Common myeloid progenitor, CD34-positive (primary cell): Measurements from ENCODE around the gene SEC23B.
A peak's percentile ranks its signal among the peaks of the same experiment; 100 is the strongest.

Experiments
- CTCF ChIA-PET: fragments of 350-600 bp; sonication (Branson Sonifier 250); formaldehyde crosslinking; loops from one replicate; lab custom pipeline; 2021; ENCODE audit warnings: antibody characterized with exemption; lab: Charles Lee
- POLR2A ChIA-PET: fragments of 350-600 bp; sonication (Branson Sonifier 250); formaldehyde crosslinking; loops from one replicate; lab custom pipeline; 2021; ENCODE audit warnings: antibody characterized with exemption; lab: Charles Lee
- DNase-seq, 3 donors: peaks; one replicate each; pipeline versions ENCODE4 v3.0.0 to v3.0.0-alpha.2; 2013
- H3K27ac ChIP-seq, 2 experiments: 1 replicate in 1 of 2; 2 replicates in 1 of 2; pipeline ENCODE4 v1.7.0; 2013; ENCODE audit warnings: inconsistent platforms in 2 of 2, low read length in 2 of 2, mild to moderate bottlenecking in 2 of 2, low read depth in 1 of 2, moderate library complexity in 1 of 2; ENCODE audit not compliant: severe bottlenecking in 2 of 2, insufficient read depth in 1 of 2, poor library complexity in 1 of 2
- H3K27me3 ChIP-seq, 5 experiments: replicated peaks in 2 of 5; 1 replicate in 3 of 5; 2 replicates in 2 of 5; pipeline versions ENCODE4 v1.6.1 to v1.7.0; 2013; ENCODE audit warnings: low read length in 4 of 5, mild to moderate bottlenecking in 2 of 5, moderate library complexity in 2 of 5, inconsistent platforms in 1 of 5; ENCODE audit not compliant: insufficient read depth in 5 of 5, control insufficient read depth in 4 of 5
- H3K36me3 ChIP-seq, 4 experiments: 1 replicate in 2 of 4; 2 replicates in 2 of 4; pipeline versions ENCODE4 v1.6.1 to v1.7.0; 2013; ENCODE audit warnings: low read length in 3 of 4, control low read depth in 1 of 4, mild to moderate bottlenecking in 1 of 4; ENCODE audit not compliant: control insufficient read depth in 4 of 4, insufficient read depth in 4 of 4
- H3K4me1 ChIP-seq, 4 experiments: 1 replicate in 3 of 4; 2 replicates in 1 of 4; pipeline versions ENCODE4 v1.6.1 to v1.7.1; 2013; ENCODE audit warnings: low read length in 3 of 4, mild to moderate bottlenecking in 3 of 4, control low read depth in 1 of 4, inconsistent platforms in 1 of 4, moderate library complexity in 1 of 4; ENCODE audit not compliant: control insufficient read depth in 4 of 4, insufficient read depth in 4 of 4; ENCODE audit errors: control extremely low read depth in 1 of 4
- H3K4me3 ChIP-seq, 7 experiments: 1 replicate in 4 of 7; 2 replicates in 3 of 7; pipeline versions ENCODE4 v1.5.1 to v1.7.0; 2013; ENCODE audit warnings: mild to moderate bottlenecking in 7 of 7, low read length in 6 of 7, moderate library complexity in 6 of 7, inconsistent platforms in 2 of 7, low read depth in 2 of 7, control low read depth in 1 of 7; ENCODE audit not compliant: insufficient read depth in 4 of 7, control insufficient read depth in 1 of 7; ENCODE audit errors: extremely low read depth in 1 of 7
- H3K9me3 ChIP-seq, 5 experiments: 1 replicate in 4 of 5; 2 replicates in 1 of 5; pipeline versions ENCODE4 v1.6.1 to v1.7.1; 2013; ENCODE audit warnings: low read length in 4 of 5, mild to moderate bottlenecking in 2 of 5, inconsistent platforms in 1 of 5, low read depth in 1 of 5, moderate library complexity in 1 of 5; ENCODE audit not compliant: control insufficient read depth in 4 of 5, insufficient read depth in 2 of 5; ENCODE audit errors: control extremely low read depth in 1 of 5
- WGBS: methylation state at CpG from one replicate; pipeline ENCODE4 v1.1.5; 2013; ENCODE audit not compliant: insufficient coverage; 5-methylcytosine and 5-hydroxymethylcytosine counted together

The SEC23B gene

GRCh38 chr20:18477821-18478220 lies 29.9 kb upstream of the SEC23B start:
- H3K4me1 ChIP-seq, result no peaks in the 10 kb centered on the region
- ChIA-PET CTCF (interaction anchor here (1.0 kb wide), 1 partner anchor 19 kb away, joined by 3 read pairs; the partner anchor contains the start of gene RBBP9), POLR2A (no interaction called here)
- peaks cover 16 to 68% (median 37%) of the 10 kb centered on the region in 4 experiments for H3K36me3 ChIP-seq
- H3K9me3 ChIP-seq, result no peaks in the 10 kb centered on the region
- no peak overlapping the region for H3K27ac ChIP-seq
- WGBS, result 100% methylated on average over 1 of the region's 1 CpG
- H3K4me3 ChIP-seq, result no peak overlapping the region
- H3K27me3 ChIP-seq, result no peaks in the 10 kb centered on the region
- DNase-seq, result no peak

DNA sequence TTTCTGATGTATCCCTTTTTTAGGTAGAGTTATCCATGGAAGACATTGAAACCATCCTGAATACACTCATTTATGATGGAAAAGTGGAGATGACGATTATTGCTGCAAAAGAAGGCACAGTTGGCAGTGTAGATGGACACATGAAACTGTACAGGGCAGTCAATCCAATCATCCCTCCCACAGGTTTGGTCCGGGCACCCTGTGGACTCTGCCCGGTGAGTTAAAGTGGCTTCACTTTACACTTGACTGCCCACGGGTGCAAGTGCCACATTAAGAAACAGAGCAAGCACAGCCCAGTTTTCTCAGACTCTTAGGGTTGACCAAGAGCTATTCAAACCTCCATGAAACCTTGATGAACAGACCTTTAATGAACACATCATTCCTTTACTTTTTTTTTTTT lies 26.1 kb upstream of the SEC23B start:
- peaks cover 9 to 62% (median 28%) of the 10 kb centered on the region in 4 experiments for H3K36me3 ChIP-seq
- no peak overlapping the region for H3K27ac ChIP-seq
- H3K4me3 ChIP-seq, result no peak overlapping the region
- ChIA-PET POLR2A (no interaction called here), CTCF (no interaction called here)
- H3K27me3 ChIP-seq, result no peaks in the 10 kb centered on the region
- WGBS, result 98% methylated on average over 4 of the region's 4 CpGs
- H3K4me1 ChIP-seq, result no peaks in the 10 kb centered on the region
- no peaks in the 10 kb centered on the region for H3K9me3 ChIP-seq
- DNase-seq, result no peak

- Histone ChIP-seq H3K9me3 (no peaks in the 10 kb centered on the region), H3K27me3 (no peaks in the 10 kb centered on the region), H3K36me3 (peaks cover 16 to 61% (median 24%) of the 10 kb centered on the region in 4 experiments), H3K4me3 (no peak overlapping the region), H3K4me1 (no peaks in the 10 kb centered on the region), H3K27ac (no peak overlapping the region)
- CTCF ChIA-PET, result interaction anchor here (1.5 kb wide), 1 partner anchor 21 kb away, joined by 4 read pairs; the partner anchor contains the start of genes DZANK1 and POLR3F
- WGBS, result 94% methylated on average over 2 of the region's 3 CpGs
- POLR2A ChIA-PET, result no interaction called here
- DNase-seq, result no peak
These were observed 19.4 kb upstream of the SEC23B start for GRCh38 chr20:18488301-18488700.

DNA sequence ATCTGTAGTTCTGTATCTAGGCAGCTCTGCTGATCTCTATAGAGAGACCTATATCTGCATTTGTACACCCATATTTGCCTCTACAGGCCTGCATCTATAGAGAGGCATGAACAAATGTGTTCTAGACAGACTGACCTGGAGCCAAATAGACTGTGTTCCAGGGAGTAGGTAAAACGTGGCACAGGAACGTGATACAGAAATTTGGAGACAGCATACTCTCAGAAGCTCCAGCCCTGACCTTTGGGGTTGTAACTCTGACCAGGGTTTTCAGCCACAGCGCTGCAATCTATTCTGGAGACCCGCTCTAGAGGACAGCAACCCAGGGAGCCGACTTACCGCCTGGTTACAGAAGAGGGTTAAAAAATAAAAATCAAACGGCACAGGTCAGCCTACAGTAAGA lies 11.7 kb upstream of the SEC23B start:
- POLR2A ChIA-PET, result interaction anchor here (0.6 to 1.3 kb wide), 2 partner anchors 10 to 11 kb away, joined by 4 to 5 read pairs; partner anchors contain the start of gene SEC23B
- 51% methylated on average over 5 of the region's 7 CpGs for WGBS
- H3K4me3 ChIP-seq, result peak overlapping the region in 5 of 7 experiments; percentile 95 to 99 (median 98)
- peak in 2 of 3 donors; percentile 1 to 7 for DNase-seq
- H3K27ac ChIP-seq, result no peak overlapping the region
- peaks cover 7 to 16% (median 12%) of the 10 kb centered on the region in 4 experiments for H3K36me3 ChIP-seq
- CTCF ChIA-PET, result interaction anchor here (1.1 to 3.6 kb wide), 4 partner anchors 10 to 27 kb away, joined by 3 to 25 read pairs (median 3); partner anchors contain the start of gene SEC23B
- H3K27me3 ChIP-seq, result no peaks in the 10 kb centered on the region
- H3K9me3 ChIP-seq, result no peaks in the 10 kb centered on the region
- H3K4me1 ChIP-seq, result peaks cover 7 to 15% (median 11%) of the 10 kb centered on the region in 4 experiments

DNA sequence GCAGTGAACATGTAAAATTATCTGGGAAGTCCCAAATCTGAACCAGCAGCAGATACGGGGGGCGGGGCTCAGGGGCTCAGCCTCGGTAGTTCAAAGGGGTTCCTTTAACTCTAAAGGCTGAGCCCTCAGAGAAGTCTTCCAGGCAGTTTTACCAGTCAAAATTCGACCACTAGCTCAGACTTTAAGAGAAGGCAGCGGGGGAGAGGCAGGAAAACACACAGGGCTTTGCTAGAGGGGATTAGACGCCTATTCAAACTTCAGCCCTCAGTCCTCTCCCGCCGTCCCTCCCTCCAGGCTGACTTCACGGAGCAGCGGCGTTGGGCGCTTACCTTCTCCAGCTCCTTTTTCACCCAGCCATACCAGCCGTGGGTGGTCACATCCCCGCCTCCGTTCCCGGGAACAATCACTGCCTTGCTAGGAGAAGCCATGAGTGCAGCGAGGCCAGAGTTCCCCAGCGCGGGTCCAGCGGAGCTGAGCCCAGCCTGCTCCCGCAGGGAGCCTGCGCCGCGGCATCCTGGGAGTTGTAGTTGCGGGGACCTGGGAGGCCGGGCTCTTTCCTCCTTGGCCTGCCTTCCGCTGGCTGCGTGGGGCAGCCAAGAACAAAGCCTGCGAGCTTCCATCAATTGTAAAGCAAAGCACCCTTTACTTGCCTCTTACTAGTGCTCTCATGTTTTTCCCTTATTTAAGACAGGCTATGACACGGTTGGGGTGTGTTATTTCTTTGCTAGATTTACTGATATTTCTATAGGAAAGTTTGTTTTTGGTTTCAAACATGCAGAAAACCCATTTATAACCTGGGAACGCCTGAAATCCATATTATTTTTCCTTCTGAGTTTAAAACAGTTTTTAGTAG lies 10.8 kb upstream of the SEC23B start, which contains the start of gene RBBP9:
RBBP9 (minus strand) TSS at position 486 of the 853 bp plus-strand sequence; CDS start at position 428, 58 bp downstream.
- DNase-seq, result peak; percentile 61 to 76 (median 67)

DNA sequence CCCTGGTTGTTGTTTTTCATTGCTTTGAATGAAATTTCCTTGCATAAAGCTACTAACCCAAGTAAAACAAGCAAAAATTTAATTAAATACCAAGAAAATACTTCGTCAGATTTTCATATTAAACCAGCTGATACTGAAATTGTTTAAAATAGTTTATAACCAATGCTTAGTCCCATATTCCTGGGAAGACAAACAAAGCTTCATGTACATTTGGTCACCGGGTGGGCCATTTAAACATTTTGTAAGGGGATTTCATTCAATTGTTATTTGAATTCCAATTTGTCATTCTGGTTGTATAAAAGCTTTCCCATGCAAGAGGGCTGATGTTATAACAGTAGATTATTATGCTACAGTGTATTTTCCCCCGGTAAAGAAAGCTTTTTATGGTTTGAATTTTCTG lies 10.1 kb upstream of the SEC23B start:
- Histone ChIP-seq H3K27ac (no peak overlapping the region), H3K4me1 (peaks cover 7 to 15% (median 11%) of the 10 kb centered on the region in 4 experiments), H3K36me3 (peaks cover 6 to 12% (median 10%) of the 10 kb centered on the region in 4 experiments), H3K4me3 (peak overlapping the region in 3 of 7 experiments; percentile 95 to 99 (median 98)), H3K27me3 (peaks cover 0 to 5% (median 0%) of the 10 kb centered on the region in 5 experiments), H3K9me3 (no peaks in the 10 kb centered on the region)
- WGBS, result 100% methylated on average over 1 of the region's 3 CpGs
- ChIA-PET CTCF (interaction anchor here (1.5 to 3.6 kb wide), 2 partner anchors 9 to 31 kb away, joined by 4 to 25 read pairs; partner anchors contain the start of genes DZANK1 and SEC23B), POLR2A (interaction anchor here (0.7 to 1.3 kb wide), 3 partner anchors 9 to 31 kb away, joined by 3 to 9 read pairs (median 4); partner anchors contain the start of genes DZANK1, POLR3F and SEC23B)
- DNase-seq, result no peak

More for the DNA sequence above, 10.8 kb upstream of the SEC23B start, which contains the start of gene RBBP9:
- WGBS, result 0% methylated on average over 17 of the region's 31 CpGs
- H3K27me3 ChIP-seq, result no peaks in the 10 kb centered on the region
- peak within 1 kb of the TSS in 1 of 2 experiments; percentile 54 for H3K27ac ChIP-seq
- H3K36me3 ChIP-seq, result peaks cover 6 to 16% (median 11%) of the 10 kb centered on the region in 4 experiments
- ChIA-PET CTCF (interaction anchor here (1.1 to 3.6 kb wide), 4 partner anchors 9 to 30 kb away, joined by 3 to 25 read pairs (median 4); partner anchors contain the start of genes DZANK1 and SEC23B), POLR2A (interaction anchor here (0.6 to 1.3 kb wide), 6 partner anchors 10 to 30 kb away, joined by 3 to 9 read pairs (median 4); partner anchors contain the start of genes DZANK1, POLR3F and SEC23B)
- no peaks in the 10 kb centered on the region for H3K9me3 ChIP-seq
- peaks cover 7 to 15% (median 11%) of the 10 kb centered on the region in 4 experiments for H3K4me1 ChIP-seq
- peak within 1 kb of the TSS; percentile 90 to 99 (median 98) for H3K4me3 ChIP-seq
